Gastroesophageal sphincter (tissue), 3 donors: ENCODE measurements around the gene RNU7-1.

Experiments
- CTCF ChIP-seq, 4 experiments: fragments of 200-600 bp in 2 of 4; fragments of 450-650 bp in 2 of 4; sonication (generic) in 1 of 4; IDR thresholded peaks; one replicate each; pipeline ENCODE4 v1.5.1; 2017 to 2019; ENCODE audit warnings: antibody characterized with exemption in 4 of 4, mild to moderate bottlenecking in 2 of 4, moderate library complexity in 2 of 4
- EP300 ChIP-seq: sonication (generic); formaldehyde crosslinking; IDR thresholded peaks from one replicate; pipeline ENCODE4 v1.6.1; 2017; ENCODE audit warnings: antibody characterized with exemption, mild to moderate bottlenecking
- POLR2A ChIP-seq, 2 donors: fragments of 450-650 bp; IDR thresholded peaks; one replicate each; pipeline ENCODE4 v1.6.1; 2017; ENCODE audit warnings: antibody characterized with exemption in 2 of 2, mild to moderate bottlenecking in 2 of 2, moderate library complexity in 1 of 2

GRCh38 chr12:6965714-6966113 lies 22.1 kb downstream of the RNU7-1 start:
- TF ChIP-seq EP300 (no peak), CTCF (IDR thresholded peaks at IDR 0.05) (no peak), POLR2A (IDR thresholded peaks at IDR 0.05) (no peak)
